Epithelial cell of prostate (primary cell): ENCODE results near the gene CCL22.
A peak's percentile ranks its signal among the peaks of the same experiment; 100 is the strongest.

Experiments
- DNase-seq: peaks from one replicate; pipeline ENCODE4 v3.0.0-alpha.2; 2011; ENCODE audit warnings: low read depth, low spot score
- H3K27ac ChIP-seq: fragments of 450-650 bp; 2 replicates; pipeline ENCODE4 v1.5.1; 2017; ENCODE audit warnings: mild to moderate bottlenecking

The CCL22 gene

DNA sequence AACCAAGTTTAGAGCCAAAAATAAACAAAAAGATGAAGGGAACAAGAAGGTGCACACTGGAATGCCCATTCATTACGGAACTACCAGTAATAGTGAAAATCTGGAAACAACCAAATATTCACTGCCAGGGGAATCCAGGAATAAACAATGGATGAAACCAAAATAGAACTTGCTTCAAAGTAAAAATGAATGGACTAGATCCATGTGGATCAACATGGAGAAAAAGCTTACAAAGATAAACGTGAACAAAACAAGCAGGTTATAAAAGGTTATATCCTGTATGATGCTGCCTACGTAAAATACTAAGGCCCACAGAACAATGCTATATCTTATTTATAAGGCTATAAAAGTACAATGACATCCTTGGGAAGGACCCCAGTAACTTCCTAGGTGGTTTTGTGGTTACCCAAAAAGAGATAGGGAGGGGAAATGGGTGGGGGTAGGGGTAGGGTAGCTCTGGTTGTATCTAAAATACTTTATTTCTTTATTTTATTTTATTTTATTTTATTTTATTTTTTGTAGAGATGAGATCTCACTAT is 12.8 kb upstream of the CCL22 start:
- DNase-seq, result no peak

GRCh38 chr16:57347858-57348257 is 10.7 kb upstream of the CCL22 start:
- no peak for DNase-seq
- H3K27ac ChIP-seq, result no peak overlapping the region

More for the DNA sequence above, 12.8 kb upstream of the CCL22 start:
- no peak overlapping the region for H3K27ac ChIP-seq

GRCh38 chr16:57348327-57348726 is 10.3 kb upstream of the CCL22 start:
- no peak for DNase-seq
- H3K27ac ChIP-seq, result no peak overlapping the region

GRCh38 chr16:57349212-57350031 is 9.2 kb upstream of the CCL22 start:
- DNase-seq, result no peak
- no peak overlapping the region for H3K27ac ChIP-seq

- DNase-seq, result no peak
Observed at GRCh38 chr16:57352636-57353047, 5.9 kb upstream of the CCL22 start.

GRCh38 chr16:57354311-57354710 is 4.3 kb upstream of the CCL22 start:
- no peak for DNase-seq
- no peak overlapping the region for H3K27ac ChIP-seq

More at GRCh38 chr16:57352636-57353047, 5.9 kb upstream of the CCL22 start:
- no peak overlapping the region for H3K27ac ChIP-seq

DNA sequence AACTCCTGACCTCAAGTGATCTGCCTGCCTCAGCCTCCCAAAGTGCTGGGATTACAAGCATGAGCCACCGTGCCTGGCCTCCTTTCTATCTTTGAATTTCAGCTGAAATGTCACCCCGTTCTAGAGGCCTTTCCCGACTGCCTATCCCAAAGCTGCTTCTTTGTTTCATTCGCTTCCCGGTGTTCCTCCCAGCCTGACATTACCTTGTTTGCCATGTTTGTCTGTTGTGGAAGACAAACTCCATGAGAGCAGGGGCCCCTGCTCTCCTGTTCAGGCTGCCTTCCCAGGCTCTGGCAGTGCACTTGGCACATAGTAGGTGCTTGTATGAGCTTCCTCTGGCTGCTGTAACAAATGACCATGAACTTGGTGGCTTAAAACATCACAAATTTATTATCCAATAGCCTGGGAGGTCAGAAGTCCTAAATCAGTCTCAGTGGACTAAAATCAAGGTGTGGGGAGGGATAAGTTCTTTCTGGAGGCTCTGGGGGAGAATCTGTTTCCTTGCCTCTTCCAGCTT is 2.6 kb upstream of the CCL22 start:
- no peak for DNase-seq
- no peak overlapping the region for H3K27ac ChIP-seq

GRCh38 chr16:57356547-57356946 is 2.0 kb upstream of the CCL22 start:
- H3K27ac ChIP-seq, result no peak overlapping the region
- no peak for DNase-seq

DNA sequence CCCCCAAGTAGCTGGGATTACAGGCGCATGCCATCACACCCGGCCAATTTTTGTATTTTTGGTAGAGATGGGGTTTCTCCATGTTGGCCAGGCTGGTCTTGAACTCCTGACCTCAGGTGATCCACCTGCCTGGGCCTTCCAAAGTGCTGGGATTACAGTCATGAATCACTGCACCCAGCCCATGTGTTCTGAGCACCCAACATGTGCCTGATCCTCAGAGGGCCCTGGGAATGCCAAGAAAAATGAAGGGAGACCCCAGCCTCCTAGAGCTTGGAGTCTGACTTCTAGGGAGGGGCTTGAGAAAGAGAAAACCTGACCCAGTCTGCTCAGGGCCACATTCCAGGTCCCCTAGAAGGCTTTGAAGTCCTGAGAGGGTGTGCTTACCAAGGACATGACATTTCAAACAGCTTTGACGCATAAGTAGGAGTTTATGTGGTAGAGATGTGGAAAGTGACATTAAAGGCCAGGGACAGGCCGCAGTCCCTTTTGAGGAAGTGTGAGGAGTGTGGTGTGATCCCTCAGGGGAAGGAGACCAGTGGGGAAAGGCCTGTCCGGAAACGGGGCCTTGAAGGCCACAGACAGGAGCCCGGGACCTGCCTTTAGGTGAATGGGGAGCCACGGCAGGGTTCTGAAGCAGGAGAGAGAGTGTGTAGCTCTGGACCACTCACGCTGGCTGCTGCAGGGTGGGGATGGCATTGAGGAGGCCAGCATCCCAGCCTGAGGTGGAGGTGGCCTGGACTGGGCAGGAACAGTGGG is 1.1 kb upstream of the CCL22 start:
- no peak for DNase-seq
- H3K27ac ChIP-seq, result no peak overlapping the region

GRCh38 chr16:57358086-57358420 is 530 bp upstream of the CCL22 start:
- no peak overlapping the region for H3K27ac ChIP-seq
- DNase-seq, result no peak

GRCh38 chr16:57360321-57360935 is 1.8 kb downstream of the CCL22 start:
- H3K27ac ChIP-seq, result no peak overlapping the region
- DNase-seq, result no peak

- H3K27ac ChIP-seq, result no peak overlapping the region
- no peak for DNase-seq
Observed at GRCh38 chr16:57361404-57361803, 2.8 kb downstream of the CCL22 start.

GRCh38 chr16:57364143-57364542 is 5.6 kb downstream of the CCL22 start:
- no peak overlapping the region for H3K27ac ChIP-seq
- no peak for DNase-seq

- no peak overlapping the region for H3K27ac ChIP-seq
- DNase-seq, result no peak
Observed at GRCh38 chr16:57366544-57367040, 8.0 kb downstream of the CCL22 start.

DNA sequence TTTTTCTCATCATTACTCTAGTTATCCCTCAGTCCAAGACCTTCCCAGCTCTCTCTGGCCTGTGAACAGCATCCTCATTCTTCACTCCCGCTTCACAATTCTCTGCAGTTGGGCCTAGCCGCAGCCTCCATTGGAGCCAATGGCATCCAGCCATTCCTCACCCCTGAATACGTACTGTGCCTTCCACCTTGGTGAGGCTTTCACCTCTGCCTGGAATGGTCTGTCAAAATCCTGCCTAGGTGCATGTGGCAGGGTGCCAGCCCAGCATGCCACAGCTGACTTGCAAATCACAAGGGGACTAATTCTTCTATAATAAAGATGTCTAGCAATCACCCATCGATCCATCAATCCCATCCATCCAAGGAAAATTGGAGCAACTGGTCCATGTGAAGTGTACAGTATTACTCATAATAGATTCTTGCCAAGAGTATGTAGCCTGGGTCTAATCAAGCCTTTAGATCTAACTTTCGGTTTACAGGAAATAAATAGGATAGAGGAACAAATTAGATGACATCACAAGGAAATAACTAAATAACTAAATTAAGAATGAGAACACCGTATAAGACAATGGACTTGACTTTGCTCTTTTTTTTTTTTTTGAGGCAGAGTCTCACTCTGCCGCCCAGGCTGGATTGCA is 8.7 kb downstream of the CCL22 start:
- DNase-seq, result peak; percentile 68
- no peak overlapping the region for H3K27ac ChIP-seq

DNA sequence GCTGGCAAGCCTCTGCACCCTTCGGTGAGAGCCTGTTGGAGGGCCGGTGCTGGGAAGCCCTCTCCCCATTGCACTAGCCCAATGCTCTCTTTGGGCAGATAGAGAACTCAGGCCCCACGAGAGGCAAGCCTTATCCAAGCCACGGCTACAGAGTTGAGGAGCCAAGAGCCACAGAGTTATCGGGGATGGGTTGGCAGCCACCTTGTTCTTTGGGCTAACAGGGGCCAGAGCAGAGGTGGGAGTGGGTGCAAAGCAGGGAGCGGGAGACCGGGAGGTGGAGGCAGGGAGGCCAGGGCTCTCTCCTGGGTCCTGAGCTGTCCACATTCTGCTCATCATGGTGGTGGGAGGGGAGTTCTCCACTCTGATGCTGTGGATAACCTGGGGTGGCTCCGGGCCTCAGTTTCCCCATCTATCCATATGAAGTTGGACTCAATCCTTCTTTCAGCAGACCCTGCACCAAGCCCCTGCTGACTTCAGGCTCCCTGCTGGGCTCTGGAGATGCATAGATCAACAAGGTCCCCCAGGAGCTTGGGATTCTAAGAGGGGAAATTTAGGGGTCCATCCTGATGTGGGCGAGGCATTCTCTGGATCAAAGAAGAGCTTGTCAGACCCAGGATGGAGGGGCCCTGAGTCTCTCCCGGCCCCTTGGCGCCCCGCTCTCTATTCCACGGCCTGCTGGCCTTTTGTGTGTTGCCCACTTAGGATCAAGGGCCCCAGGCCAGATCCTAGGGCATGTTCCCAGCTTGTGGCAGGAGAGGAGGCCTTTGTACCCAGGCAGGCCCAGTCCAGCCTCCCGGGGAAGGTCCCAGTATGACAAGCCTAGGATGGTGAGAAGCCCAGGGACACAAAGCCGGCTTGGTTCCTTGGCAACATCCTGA is 13.2 kb downstream of the CCL22 start:
- H3K27ac ChIP-seq, result no peak overlapping the region
- no peak for DNase-seq

- no peak within 1 kb of the TSS for H3K27ac ChIP-seq
- DNase-seq, result no peak
Observed at GRCh38 chr16:57372372-57373116, 14.0 kb downstream of the CCL22 start, which contains the start of gene CX3CL1. TSS of gene CX3CL1 (plus strand) at chr16:57372490. CDS start at chr16:57372569, 79 bp downstream.
